ENCODE measurements around the gene ST6GALNAC3.
"Not testable (repeated sequence)": the region's sequence is repeated elsewhere in the genome, so short reads cannot be mapped to it uniquely, and the experiment has no call there.

ST6GALNAC3 gene

DNA sequence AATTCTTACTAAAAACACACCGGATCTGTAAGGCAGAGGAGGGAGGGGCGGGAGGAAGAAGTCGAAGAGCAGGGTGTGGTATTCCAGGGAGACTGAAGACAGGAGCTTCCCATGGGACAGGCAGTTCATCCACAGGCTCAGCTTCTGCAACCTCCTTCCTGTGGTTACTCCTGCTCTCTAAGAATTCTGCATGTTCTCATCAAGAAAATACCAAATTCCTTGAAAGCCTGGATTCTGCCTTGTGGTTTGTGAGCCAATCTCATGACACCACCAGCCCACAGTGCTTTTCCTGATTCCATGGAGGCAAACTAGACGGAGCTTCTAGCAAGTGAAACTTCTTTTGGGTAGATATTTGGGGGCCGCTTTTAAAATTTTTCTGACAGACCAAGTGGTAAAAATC is 1.1 kb upstream of the ST6GALNAC3 start:
- DNase-seq, result no peak

DNA sequence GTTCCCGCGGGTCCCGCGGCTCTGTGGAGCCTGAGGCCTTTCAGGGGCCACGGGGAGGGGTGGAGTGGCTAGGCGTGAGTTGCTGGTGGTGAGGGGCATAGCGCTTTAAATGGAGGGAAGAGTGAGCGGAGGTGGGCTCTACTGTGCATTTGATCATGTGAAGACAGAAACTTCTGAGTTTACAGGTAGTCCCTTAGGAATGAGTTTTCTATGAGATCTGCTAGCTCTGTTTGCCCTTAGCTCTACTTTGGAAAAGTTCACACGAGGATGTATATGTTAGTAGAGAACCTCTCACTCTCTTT is 593 bp downstream of the ST6GALNAC3 start:
- DNase-seq, result no peak

DNA sequence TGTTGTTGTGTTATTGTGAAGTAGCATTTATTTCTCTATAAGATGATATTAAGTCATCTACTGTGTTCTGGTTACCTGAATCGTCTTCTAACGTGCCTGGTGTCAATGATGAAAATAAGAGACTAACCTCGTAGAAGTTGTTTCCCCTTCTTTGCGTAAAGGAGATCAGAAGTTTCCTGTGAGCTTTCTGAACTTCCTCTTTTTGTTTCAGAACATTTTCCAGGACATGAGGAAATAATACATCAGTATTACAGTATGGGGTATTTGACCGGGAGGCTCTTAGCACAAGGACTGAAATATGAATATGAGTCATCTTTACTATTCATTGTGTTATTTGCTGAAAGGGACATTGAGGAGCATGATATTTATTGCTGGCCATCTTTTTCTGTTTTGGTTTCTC is 1.3 kb downstream of the ST6GALNAC3 start:
- no peak for DNase-seq

DNA sequence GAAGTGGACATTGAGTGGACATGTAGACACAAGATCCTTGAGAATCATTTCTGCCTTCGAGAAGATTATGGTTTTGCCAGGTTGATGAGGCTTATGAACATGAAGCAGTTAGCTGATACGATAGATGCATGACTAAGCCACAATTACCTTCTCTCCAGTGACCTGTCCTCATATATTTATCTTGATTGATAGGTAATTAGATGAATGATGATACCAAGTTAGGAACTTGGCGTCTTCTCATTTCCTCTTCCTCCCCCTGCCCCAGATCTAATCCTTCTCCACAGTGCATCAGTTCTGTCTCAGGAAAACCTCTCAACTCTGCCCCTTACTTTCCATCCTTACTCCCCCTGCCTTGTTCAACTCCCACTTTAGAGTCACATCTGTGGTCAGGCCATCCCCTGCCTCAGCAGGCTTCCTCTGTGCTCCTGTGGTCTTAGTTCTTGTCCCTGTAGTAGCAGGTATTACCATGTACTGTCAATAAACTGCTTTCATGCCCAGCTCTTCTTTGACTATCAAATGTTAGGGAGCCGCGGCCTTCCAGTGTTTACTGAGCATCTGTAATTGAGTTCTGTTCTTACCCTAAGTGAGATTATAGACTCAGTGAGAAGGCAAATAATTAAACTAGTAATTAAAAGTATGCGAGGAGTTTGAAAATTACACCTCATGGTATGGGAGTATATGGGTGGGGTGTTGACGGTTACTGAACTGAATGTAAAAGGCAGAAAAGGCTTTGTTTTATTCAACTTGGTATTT is 5.1 kb downstream of the ST6GALNAC3 start:
- DNase-seq, result no peak

DNA sequence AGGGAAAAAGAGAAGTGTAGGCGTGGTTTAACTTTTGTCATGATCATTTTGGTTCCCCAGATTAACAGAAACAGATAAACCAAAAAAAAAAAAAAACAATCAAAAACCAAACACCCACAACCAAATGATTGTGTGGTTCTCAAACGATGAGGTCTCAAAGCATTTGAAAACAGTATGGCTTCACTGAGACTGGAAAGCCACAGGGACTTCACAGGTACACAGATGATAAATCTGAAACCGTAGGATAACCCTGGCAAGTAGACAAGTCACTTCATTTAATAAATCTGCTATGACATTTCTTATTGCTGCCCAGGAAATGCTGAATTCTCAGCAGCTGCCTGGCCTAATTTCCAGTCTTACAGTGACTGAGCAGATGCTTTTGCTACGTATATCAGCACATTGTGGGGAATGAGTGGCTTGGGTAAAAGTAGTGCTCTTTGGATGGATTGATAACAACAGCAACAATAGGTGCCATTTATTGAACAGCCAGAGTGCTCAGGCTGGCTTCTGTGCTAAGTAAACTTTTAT is 6.1 kb downstream of the ST6GALNAC3 start:
- no peak for DNase-seq

DNA sequence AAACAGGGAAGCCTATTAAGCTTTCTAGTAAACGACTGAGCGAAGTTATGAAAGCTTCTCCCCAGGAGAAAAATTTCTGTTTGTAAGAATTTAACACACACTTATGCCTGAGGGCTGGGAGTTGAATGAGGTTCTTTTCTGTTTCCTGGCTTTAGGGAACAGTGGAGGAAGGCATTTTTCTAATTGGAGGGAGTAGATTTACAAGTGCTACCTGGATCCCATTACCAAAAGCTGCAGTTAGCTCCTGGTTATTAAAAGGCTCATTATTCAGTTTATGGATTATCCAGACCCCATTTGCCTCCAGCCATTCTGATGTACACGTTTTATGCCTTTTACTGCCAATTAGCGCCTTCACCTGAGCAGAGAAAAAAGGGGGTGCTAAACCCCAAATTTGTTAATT is 7.5 kb downstream of the ST6GALNAC3 start:
- DNase-seq, result no peak

DNA sequence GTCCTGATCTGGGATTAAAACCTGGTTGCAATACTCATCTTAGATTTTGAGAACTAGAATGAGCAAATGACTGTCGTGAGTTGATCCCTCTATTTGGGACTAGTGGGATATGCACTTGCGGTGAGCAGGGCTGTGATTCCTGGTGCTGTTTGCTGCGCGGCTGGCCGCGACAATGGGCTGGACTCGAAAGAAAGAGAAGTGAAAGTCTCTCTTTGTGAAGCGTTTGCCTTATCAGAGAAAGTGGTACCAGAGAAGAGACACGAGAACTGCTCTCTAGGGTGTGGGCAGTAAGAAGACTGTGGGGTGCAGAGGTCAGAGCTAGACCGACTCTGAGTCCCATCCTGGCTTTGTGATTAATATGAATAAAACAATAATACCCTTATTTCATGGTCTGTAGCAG is 8.6 kb downstream of the ST6GALNAC3 start:
- DNase-seq, result peak in 35 of 56 donors; percentile 5 to 68 (median 31)

DNA sequence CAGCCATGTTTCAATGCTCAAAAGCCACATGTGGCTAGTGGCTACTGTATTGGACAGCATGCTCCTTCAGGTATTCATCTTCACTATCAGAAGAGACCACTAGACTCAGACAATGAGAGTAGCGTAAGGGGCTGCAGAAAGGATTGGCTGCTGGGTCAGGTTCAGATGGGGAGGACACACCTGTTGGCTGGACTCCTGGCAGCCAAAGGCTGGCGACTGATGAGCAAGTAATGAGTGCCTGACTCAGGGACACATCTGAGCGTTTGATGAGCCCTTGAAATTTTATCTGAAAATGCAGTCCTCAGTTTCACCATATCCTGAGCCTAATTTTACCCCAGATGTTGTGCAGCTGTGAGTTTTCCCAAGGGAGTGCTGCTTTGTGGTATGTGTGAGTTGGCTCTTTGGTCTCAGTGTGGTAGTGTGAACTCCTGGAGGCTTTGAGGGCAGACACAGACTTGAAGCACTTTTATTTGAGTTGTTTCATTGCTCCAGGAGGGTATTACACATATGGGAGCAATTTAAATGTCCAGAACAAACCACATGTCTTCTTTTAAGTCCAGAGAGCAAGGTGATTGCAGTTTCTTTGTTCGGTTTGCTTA is 9.6 kb downstream of the ST6GALNAC3 start:
- DNase-seq, result no peak

DNA sequence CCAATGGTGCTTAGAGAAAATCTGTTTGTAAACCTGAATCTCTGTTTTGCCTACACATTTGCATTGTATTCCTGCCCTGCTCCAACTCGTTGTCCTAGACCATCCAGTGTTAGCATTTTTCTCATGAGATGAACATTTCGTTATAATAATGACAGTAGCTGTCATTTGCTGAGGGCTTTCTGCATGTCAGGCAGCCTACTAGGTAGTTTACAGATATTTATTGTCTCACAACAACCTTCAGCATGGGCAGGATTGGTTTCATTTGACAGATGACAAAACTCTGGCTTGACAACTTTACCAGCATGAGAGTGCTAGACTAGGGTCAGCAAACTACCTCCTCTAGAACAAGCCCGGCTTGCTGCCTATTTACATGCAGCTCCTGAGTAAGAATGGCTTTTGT is 10.1 kb downstream of the ST6GALNAC3 start:
- no peak for DNase-seq

DNA sequence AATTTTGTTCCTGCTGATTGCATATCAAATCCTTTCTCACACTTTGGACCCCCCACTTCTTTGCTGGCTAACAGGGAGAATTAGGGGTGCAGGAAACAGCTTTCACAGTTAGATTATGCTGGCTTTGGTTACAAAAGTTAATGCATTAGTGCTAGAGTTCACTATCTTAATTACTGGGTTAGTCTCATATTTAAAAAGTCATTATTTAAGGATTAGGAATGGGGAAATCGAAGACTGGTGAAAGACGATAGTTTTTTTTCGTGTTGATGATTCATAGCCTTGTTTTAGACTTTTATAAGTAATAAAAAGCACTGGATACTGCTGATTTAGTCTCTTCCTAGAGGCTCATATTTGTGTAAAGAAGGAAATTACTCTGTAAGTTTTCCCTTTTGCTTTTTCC is 11.6 kb downstream of the ST6GALNAC3 start:
- DNase-seq, result no peak

DNA sequence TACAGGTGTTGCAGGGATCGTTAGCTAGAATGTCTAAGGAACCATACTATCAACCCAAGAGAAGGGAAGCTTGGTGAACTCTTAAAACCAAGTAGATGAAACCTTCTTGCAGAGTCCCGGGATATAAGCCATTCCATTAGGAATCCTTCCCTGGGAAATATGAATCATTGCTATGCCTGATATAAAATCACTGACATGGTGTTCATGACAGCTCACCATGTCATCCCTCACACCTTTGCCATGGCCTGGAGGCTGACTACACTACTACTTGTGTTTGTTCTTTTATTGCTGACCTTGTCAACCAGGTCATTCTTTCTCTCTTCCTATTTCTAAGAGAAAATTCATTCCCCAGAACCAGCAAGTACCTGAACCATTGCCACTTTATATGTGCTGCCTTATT is 12.1 kb downstream of the ST6GALNAC3 start:
- no peak for DNase-seq

DNA sequence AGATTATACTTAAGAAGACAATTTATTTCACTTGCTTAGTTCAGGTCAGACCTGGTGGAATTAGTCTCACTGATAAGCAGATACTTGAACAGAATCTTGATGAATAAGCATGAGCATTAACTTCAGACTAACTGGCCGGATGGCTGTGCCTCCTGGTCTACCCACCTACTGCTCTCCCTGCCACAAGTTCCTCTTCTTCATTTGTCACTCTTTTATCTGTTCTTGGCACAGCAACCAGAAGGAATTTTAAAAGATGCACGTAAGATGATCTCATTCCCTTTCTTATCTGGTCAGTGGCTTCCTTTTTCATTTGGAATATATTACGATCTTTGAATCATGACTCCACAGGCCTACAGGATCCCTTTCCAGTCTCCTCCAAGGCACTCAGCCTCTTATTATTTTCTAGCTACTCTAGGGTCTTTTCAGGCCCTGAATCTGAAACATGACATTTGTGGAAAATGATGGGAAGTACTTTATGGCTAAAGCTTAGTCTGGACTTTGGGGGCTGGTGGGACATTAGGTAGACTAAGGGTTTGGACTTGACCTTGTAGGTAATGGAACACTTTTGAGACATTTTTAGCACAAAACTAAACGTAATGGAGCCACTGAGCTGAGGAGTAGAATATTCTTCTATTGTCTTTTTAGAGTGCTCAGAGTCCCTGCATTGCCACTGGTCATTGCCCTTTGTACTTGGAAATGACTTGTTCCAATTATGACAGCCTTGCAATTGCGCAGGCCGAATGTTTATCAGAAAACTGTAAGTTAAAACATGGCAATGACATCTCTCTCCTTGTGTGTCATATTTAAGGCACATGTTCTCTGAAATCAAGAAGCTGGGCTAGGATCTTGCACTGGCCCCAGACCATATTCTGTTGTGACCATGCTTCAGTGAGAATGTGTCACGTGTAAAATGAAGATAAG is 16.0 kb downstream of the ST6GALNAC3 start:
- no peak for DNase-seq

DNA sequence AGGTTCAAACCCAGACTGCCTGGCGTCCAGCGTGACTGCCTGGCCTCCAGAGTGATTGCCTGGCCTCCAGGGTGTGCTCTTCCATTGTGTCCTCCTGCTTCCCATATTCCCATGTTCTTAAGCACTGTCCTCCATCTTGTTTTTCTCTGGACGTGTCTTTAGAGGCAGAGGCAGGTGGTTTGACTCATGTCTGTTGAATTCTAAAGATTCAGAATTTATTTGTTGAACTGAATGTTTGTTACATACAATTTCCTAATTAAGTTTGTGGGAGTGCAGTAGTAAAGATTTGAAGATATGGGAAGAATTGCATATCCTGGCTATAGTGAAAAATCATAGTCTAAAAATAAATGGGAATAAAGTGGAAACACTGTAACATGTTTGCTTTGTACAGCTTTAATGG is 18.3 kb downstream of the ST6GALNAC3 start:
- no peak for DNase-seq

DNA sequence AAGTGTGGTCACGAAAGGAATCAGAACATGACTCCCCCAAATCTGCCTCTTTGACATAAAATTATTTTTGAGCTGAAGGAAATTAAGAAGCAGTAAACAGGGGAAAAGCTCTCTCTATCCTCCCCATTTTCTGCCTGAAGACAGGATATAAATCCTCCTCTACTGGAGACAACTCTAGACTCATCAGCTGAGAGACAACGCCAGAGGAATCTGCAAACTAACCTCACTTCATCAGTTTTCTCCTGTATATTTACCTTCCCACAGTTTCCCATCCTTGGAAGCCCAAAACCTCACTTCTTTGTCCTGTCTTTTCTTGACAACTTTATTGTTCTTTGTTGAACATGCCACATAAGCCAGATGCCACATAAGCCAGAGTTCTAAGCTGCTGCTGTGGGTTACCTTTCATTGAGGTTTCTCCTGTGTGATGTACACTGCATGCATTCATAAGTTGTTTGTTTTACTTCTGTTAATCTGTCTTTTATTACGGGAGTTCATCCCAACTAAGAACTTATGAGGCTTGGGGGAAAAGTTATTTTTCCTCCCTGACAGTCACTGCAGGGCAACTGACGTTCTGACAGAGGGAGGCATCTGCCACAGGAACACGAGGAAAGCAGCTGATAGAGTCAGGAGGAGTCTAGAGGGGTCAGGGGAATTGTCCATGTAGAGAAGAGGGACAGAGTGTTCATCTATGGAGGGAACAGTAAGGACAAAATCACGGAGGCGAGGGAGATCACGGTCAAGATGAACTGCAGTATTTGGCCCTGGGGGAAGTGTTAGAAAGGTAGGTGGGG is 19.2 kb downstream of the ST6GALNAC3 start:
- no peak for DNase-seq

DNA sequence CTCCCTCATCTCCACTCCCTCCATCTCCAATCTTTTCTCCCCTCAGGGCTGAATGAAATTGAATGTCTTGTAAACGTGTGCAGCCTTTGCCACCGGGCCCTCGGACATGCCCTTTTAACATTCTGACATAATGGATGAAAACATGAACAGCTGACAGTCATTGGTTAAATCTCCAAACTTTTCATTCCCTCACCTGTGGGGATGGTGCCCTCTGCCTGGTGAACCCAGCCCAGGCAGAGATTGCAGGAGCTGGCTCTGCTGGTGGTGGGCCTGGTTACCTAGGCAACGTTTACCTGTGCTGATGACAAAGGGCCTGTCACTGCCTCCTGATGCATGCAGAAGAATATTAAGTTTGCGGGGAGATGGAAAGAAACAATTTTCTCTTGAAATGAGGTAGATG is 21.3 kb downstream of the ST6GALNAC3 start:
- no peak for DNase-seq

DNA sequence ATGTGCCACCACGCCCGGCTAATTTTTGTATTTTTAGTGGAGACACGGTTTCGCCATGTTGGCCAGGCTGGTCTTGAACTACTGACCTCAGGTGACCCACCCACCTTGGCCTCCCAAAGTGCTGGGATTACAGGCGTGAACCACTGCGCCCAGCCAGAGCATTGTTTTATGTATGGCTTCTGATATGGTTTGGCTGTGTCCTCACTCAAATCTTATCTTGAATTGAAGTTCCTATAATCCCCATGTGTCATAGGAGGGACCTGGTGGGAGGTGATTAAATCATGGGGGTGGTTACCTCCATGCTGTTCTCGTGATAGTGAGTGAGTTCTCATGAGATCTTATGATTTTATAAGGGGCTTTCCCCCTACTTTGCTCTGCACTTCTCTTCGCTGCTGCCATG is 22.5 kb downstream of the ST6GALNAC3 start:
- DNase-seq, result not testable (repeated sequence)

DNA sequence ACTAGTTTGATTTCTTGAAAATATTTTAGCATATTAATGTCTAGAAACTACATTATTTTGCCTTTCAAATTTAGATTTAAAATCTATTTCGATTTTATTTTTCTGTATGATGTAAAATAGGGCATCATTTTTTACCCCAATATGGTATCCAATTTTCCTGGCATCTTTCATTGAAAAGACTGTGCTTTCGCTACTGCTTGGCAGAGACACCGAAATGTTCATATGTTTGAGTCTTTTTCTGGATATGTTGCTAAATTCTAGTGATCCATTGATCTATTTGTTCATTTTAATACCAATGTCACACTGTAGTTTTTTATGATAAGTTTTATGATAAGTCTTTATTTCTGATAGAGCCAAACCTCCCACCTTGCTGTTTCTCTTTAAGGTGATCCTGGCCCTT is 24.3 kb downstream of the ST6GALNAC3 start:
- DNase-seq, result no peak

DNA sequence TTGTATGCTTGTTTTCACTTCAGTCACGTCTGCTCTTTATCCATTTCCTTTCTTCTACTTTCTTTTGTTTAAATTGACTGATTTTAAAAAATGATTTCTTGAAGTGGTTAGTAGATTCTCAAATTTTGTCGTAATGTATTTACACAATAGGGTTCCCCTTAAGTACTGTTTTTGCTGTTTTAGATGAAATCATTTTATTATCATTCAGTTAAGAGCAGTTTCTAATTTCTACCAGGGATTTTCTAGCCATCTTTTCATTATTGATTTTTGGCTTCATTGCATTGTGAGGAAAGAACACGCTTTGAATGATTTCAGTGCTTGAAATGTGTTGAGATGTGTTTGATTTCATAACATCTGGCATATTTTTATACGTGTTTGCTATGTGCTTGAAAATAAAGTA is 27.0 kb downstream of the ST6GALNAC3 start:
- DNase-seq, result no peak

DNA sequence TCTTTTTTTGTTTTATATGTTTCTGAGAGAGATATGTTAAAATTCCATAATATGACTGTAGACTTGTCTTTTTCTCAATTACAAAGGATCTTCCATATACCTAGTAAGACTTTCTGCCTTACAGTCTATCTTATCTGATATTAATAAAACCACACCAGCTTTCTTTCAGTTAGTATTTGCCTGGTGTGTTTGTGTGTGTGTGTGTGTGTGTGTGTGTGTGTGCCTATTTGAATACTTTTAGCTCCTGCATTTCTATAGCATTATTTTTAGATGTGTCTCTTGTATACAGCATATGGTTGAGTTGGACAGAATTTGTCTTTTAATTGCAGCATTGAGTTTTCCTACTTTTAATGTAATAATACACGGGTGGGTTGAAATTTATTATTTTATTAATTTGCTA is 27.5 kb downstream of the ST6GALNAC3 start:
- DNase-seq, result no peak

DNA sequence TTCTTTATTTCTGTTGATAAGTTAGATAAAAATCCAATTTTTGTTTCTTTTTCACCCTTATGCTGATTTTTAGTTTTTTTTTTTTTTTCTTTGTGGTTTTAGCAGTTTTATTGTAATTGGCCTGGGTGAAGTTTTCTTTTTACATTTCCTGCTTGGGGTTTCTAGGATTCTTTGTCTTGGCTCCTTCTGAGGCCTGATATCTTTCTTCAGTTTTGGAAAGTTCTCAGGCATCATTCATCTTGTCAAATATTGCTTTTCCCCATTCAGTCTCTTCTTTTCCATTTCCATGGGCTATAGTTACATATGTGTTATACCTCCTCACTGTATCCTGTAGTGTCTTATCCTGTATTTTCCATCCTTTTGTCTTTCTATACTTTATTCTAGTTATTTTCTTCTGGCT is 28.5 kb downstream of the ST6GALNAC3 start:
- no peak for DNase-seq

DNA sequence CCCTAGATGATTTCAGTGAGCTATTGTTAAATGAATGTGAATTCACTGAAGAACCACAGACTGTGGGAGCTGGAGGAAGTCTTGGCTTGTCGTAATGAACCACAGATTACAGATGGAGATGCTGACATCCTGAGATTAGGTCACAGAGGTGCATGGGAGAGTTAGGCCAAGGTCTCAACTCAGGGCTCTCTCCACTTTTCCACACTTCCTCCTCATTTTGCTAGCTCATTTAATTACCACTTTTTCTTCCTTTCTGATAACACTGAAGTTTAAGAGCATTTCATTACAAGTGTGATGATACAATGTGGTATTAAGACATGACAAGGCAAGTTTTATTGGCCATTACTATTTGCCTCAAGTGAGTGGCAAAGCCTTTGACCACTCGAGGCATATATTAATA is 30.8 kb downstream of the ST6GALNAC3 start:
- no peak for DNase-seq

All from amygdala (tissue), 56 donors.